Stomach (tissue), 4 donors: ENCODE results near the gene SNN.

Experiments used
- CTCF ChIP-seq, 7 experiments: fragments of 450-650 bp in 4 of 7; fragments of 200-600 bp in 3 of 7; sonication (generic) in 3 of 7; IDR thresholded peaks; one replicate each; pipeline ENCODE4 v1.5.1; 2016 to 2019; ENCODE audit warnings: antibody characterized with exemption in 7 of 7, control low read depth in 2 of 7, mild to moderate bottlenecking in 1 of 7
- EP300 ChIP-seq: sonication (generic); formaldehyde crosslinking; IDR thresholded peaks from one replicate; pipeline ENCODE4 v1.6.1; 2017; ENCODE audit warnings: antibody characterized with exemption
- POLR2A ChIP-seq, 4 donors: fragments of 450-650 bp; IDR thresholded peaks; one replicate each; pipeline ENCODE4 v1.6.1; 2016; ENCODE audit warnings: antibody characterized with exemption in 4 of 4, control low read depth in 2 of 4, mild to moderate bottlenecking in 1 of 4, moderate library complexity in 1 of 4

GRCh38 chr16:11681556-11681955, 13.3 kb downstream of the SNN start:
- TF ChIP-seq CTCF (IDR thresholded peaks at IDR 0.05), result no peak
- no peak for TF ChIP-seq EP300
- TF ChIP-seq POLR2A (IDR thresholded peaks at IDR 0.05), result no peak
